K562 (cell line): ENCODE results near the gene SLC19A1. TPM values are rescaled to one million over a fixed set of nuclear protein-coding genes. Genes with fewer than 3 reads are reported as not detected.

Source experiments
- CBX3 ChIP-seq, 2 experiments: IDR thresholded peaks; 1 replicate in 1 of 2; 2 replicates in 1 of 2; pipeline ENCODE4 v1.6.1; 2012; ENCODE audit warnings: inconsistent platforms in 2 of 2, low read length in 2 of 2, borderline replicate concordance in 1 of 2, control low read depth in 1 of 2
- HNRNPK ChIP-seq: fragments of 200-400 bp; formaldehyde crosslinking; IDR thresholded peaks from one replicate; pipeline ENCODE4 v1.6.1; 2018; ENCODE audit warnings: mild to moderate bottlenecking, low read depth, low read length; ENCODE audit not compliant: poor library complexity, severe bottlenecking
- PKNOX1 ChIP-seq: fragments of 450-650 bp; IDR thresholded peaks from 2 replicates; pipeline ENCODE4 v1.6.1; 2016
- PRPF4 ChIP-seq: fragments of 200-400 bp; formaldehyde crosslinking; IDR thresholded peaks from one replicate; pipeline ENCODE4 v1.6.1; 2017; ENCODE audit warnings: low read length, low read depth, mild to moderate bottlenecking; ENCODE audit not compliant: insufficient read depth, poor library complexity, severe bottlenecking
- TEAD4 ChIP-seq, 2 experiments: sonication (generic) in 1 of 2; formaldehyde crosslinking in 1 of 2; IDR thresholded peaks; 2 replicates each; pipeline versions ENCODE4 v1.6.1 to v1.8.0; 2012 to 2022; ENCODE audit warnings: borderline replicate concordance in 1 of 2, inconsistent platforms in 1 of 2, low read length in 1 of 2, mild to moderate bottlenecking in 1 of 2, missing genetic modification reagents in 1 of 2
- polyA plus RNA-seq, 8 experiments: library from polyadenylated mRNA; depleted of rRNA in 4 of 8; stranded (reverse) in 5 of 8; unstranded in 3 of 8; fragments of >200 nt; fragmentation: Nextera tagmentation in 2 of 8; fragmentation: Illumina TruSeq in 1 of 8; extraction: Ambion mirVana in 2 of 8; extraction: Trizol in 1 of 8; gene quantifications; 2 replicates each; pipeline versions ENCODE4 v1.2.1 to v1.2.3, GENCODE V29; 2011 to 2014; ENCODE audit warnings: inconsistent platforms in 1 of 8, missing spikeins in 1 of 8
- total RNA-seq, 7 experiments: library from RNA; depleted of rRNA in 6 of 7; stranded (reverse); fragments of >200 nt in 6 of 7; fragmentation: Illumina TruSeq in 2 of 7; extraction: Trizol in 2 of 7; gene quantifications; 2 replicates each; pipeline versions ENCODE4 v1.2.1 to v1.2.3, GENCODE V29; 2011 to 2021; ENCODE audit warnings: low replicate concordance in 1 of 7

SLC19A1 gene
- total and polyA plus RNA-seq, 9 of the 15 experiments (the other 6 are each of a cell fraction or from before 2014, with no cell fraction given) = 0.65 to 88.7 (median 12.0) TPM

- TF ChIP-seq PKNOX1 (no peak), HNRNPK (no peak), TEAD4 (IDR thresholded peaks at IDR 0.05; ENCODE audit: low read length) (0 out of 2 replicates have a peak, but pooled peaks have one; percentile 8), TEAD4 (CRISPR knock-in tag; IDR thresholded peaks at IDR 0.05; ENCODE audit: borderline replicate concordance) (no peak), CBX3 (IDR thresholded peaks at IDR 0.05; ENCODE audit: borderline replicate concordance in 1 of 2, low read length in 2 of 2) (peak in 1 of 2 experiments; percentile 33; a peak in 1 of 3 replicates), PRPF4 (no peak)
These were observed 64.0 kb downstream of the SLC19A1 start (continued) for GRCh38 chr21:45478115-45478801.
